Activated CD4-positive, CD25-positive, alpha-beta regulatory T cell (primary cell): ENCODE results near the gene RMND5B.
"Not testable (repeated sequence)": the region's sequence is repeated elsewhere in the genome, so short reads cannot be mapped to it uniquely, and the experiment has no call there.

ENCODE experiments used
- DNase-seq, 4 experiments: peaks; one replicate each; lab custom pipeline; 2025; lab: John Stamatoyannopoulos, UW

The RMND5B gene

DNA sequence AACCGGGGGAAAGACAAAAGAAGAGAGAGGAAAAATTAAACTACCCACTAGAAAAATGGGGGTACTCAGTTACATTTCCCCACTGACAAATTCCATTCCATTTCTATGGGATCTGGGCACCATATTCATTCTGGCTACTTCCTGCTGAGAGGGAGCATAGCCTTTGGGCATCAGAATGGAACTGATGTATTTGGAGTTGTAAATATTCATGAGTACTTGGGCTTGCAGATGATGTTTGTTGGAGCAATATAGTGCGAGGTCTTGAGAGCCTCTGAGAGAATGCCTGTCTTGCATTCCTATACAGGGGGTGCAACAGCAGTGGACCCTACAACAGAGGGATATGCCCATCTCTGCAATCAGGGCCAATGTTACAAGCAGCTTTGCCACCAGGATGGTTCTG is 39.6 kb downstream of the RMND5B start:
- no peak for DNase-seq

DNA sequence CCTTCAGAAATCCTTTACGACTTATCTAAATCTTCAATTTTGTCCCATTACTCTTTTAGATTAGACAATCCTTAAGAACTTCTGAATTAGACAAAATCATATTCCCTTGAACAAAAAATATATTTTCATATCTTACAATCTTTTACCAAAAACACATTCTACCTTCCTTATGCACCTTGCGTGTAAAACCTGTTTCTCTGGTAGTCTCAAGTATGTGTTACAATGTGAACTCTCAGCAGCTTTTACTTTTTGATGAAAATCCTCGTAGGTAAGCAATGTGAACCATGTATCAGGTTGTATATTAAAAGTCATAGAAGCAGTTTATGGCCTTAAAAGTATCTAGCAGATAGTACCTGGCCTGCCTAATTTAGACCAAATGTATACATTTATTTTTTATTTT is 43.6 kb downstream of the RMND5B start:
- DNase-seq = no peak

DNA sequence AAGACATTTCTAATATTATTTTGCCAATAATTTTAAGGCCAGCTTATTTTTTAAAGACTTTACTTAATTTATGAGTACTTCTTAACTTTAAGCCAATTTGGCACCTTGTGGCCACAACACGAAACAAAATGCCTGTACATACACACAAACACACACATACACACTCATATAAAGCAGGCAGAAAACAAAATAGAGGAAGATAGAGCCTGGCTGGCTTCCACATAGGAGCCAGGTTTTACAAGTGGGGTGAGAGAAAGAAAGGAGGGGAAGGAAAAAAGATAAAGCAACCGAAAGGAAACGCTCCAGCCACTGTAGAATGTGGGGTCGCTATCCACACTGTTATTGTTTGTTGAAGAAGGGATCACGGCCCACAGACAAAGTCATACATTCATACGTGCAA is 46.0 kb downstream of the RMND5B start:
- no peak for DNase-seq

DNA sequence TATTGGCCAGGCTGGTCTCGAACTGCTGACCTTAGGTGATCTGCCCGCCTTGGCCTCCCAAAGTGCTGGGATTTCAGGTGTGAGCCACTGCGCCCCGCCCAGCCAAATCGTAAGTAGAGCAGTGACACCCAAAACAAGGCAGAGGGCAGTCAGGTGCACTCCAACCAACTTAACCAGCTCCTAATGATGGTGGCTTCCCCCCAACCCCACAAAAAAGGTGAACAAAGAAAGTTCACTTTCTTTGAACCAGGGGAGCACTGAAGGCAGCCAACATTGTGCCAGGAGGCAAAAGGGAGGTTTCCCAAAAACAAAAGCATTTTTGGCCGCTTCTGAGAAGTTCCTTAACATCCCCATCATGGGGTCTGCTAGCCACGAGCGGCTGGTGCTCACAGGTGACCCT is 46.8 kb downstream of the RMND5B start:
- no peak for DNase-seq

DNA sequence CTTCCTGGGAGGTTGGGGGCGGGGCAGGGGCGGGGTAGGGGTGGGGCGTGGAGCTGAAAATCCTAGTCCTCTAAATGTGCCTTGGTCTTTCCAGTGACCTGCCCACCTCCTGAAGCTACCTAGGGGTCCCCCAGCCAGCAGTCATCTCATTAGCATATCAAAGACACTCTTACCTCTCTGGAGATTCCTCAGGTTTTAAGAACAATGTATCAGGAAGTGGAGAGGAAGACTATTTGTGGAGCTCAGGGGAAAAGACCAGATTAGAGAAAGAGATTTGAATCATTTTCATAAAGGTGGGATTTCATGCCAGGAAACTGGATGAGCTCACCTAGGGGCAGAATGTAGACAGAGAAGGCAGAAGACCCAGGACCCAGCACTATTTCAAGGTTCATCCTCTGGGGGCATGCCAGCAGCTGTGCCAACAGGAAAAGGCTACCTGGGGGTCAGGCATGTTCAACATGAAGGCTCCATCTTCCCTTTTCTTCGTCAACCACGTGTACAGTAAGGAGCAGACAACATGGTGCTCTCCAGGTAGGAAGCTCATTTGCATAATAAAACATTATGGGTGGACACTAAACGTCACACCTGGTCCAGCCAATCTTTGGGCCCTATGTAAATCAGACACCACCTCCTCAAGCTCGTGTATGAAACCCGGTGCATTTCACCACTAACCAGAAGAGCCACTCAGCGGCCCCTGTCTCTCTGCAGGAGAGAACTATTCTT is 49.5 kb downstream of the RMND5B start:
- DNase-seq = no peak

DNA sequence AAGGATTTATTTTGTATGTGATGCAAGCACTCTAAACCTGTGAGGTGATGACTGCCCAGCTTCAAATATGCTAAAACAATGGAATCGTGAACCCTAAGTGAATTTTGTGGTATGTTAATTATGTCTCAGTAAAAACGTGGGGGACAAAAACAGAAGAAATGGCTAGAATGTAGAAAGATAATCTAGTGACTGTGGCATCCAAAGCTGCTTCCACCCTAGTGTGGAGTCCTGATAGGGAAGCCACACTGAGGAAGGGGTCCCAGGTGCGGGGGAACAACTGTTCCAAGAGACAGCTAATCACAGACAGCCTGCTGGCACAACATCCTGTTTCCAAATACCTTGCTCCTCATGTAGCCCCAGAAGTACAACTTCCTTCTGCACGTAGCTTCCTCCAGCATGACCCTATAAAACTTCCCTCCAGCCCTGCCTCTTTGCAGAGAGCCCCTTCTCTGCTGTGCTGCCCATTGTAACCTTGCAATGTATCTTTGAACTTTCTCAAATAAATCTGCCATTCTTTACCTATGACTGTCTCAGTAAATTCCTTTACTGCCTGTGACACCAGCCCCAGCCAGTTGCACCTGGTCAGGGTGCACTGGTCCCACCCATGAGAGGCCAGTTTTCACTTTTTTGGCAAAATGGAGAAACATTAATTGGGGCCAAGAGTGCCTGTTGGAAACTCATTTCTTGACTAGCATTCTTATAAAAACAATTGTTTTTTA is 51.5 kb downstream of the RMND5B start:
- DNase-seq = no peak

DNA sequence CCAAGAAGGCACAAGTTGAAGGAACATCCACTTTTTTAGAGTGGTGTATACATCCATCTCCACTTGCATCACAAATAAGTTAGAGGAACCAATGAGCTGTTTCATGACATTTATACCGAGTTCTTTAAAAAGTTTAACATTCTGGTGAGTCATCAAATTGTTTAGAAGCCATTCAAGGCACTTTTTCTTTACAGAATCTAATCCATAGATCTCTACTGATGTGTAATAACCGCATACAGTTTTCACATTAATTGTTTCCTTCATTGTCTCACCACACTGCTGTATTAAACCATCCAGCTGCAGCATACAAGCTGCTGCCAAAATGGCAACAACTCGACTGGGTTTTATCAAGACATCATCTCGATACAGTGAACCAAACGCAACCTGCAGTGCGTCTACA is 55.6 kb downstream of the RMND5B start:
- DNase-seq = no peak

DNA sequence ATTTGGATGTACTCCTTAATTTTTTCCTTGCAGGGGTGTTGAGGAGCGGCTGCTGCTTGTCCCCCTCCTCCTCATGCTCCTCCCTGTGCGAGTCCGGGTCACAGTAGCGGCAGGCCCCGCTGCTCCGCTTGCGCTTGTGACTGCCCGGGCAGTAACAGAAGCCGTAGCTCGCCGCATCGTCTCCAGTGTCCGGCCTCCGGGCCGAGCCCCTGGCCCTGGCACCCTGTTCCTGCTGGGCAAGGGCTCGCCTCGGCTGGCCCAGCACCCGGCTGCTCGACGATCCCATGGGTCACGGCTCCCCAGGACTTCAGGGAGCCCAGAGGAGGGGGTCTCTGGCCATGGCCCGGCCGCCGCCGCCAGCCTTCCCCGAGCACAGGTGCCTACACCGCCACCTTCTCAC is 56.2 kb downstream of the RMND5B start, which contains the start of gene GMCL2:
GMCL2 (minus strand) TSS at position 358 of the 400 bp plus-strand sequence; CDS start at position 286, 72 bp downstream.
- DNase-seq = no peak

DNA sequence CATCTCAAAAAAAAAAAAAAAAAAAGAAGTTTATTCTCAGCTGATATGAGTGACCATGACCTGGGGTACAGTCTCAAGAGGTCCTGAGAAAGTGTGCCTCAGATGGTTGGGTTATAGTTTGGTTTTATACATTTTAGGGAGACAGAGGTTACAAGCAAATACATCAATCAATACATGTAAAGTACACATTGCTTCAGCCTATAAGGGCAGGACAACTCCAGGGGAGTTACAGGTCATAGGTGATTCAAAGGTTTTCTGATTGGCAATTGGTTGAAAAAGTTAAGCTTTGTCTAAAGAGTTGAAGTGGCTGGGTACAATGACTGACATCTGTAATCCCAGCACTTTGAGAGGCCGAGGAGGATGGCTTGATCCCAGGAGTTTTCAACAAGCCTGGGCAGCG is 58.6 kb downstream of the RMND5B start:
- no peak for DNase-seq

DNA sequence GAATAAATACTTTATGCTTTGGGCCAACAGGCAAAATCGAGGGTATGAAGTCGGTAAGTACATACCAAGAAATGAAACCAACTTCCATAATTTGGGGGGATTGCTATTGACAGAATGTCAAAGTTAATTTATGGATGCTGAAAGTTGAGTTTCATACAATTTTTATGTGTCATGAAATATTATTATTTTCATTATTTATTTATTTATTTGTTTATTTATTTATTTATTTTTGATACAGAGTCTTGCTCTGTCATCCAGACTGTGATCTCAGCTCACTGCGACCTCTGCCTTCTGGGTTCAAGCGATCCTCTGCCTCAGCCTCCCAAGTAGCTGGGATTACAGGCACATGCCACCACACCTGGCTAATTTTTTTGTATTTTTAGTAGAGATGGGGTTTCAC is 60.8 kb downstream of the RMND5B start:
- DNase-seq = no peak

DNA sequence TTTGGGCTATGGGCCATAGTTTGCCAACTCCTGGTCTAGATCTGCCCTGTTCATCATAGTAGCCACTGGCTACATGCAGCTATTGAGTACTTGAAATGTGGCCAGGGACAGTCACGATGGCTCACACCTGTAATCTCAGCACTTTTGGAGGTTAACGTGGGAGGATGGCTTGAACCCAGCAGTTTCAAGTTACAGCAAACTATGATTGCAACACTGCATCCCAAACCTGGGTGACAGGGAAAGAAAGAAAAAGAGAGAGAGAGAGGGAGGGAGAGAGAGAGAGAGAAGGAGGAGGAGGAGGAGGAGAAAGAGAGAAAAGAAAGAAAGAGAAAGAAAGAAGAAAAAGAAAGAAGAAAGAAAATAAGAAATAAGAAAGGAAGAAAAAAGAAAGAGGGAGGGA is 61.4 kb downstream of the RMND5B start:
- no peak for DNase-seq

DNA sequence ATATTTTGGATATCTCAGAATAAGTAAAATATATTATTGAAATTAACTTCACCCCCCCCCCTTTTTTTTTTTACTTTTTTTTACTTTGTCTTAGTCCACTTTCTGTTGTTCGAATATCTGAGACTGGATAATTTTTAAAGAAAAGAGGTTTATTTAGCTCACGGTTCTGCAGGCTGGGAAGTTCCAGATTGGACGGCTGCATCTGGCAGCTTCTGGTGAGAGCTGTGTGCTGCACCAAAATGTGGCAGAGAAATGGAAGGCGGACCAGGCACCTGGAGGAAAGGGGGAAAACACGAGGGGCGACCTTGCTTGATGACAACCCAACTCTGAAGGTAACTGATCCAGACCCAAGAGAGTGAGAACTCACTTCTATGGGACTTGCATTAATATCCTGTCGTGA is 62.0 kb downstream of the RMND5B start:
- no peak for DNase-seq

DNA sequence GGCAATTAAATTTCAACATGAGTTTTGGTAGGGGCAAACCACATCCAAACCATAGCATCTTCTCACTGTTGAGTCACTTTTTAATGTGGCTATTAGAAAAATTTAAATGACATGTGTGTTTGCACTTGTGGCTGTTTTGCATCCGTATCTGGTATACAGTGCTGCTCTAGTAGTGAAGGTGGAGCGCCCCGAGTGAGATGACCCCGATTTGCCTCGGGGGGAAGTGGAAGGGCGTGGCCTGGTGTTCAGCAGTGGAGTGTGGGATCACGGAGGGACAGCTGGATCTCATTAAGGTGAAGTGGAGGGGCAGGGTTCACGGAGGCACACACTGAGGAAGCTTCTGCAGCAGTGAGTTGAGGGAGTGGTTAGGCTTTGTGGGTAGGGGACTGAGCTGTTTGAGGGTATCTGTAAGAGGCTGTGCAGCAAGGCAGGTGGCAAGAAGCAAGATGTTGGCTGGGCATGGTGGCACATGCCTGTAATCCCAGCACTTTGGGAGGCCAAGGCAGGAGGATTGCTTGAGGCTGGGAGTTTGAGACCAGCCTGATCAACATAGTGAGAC is 62.5 kb downstream of the RMND5B start:
- DNase-seq = no peak

DNA sequence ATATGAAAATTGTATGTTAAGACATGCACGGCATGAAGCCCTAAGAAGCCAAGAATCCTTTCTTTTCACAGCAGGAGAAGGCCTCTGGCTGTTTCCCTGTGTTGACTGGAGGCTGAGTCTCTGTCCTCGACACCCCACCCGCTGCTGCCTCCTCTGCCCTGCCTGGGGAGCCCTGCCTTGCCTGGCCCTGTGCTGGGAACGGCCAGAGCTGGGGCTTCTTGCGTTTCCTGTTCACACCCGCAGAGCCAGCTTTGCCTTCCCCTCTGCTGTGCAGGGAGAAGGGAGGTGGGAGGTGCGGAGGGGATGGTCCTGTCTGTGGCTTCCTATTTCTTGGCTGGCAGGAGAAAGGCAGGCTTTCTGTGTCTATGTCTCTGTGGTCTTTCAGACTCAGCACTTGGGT is 63.2 kb downstream of the RMND5B start:
- DNase-seq = no peak

DNA sequence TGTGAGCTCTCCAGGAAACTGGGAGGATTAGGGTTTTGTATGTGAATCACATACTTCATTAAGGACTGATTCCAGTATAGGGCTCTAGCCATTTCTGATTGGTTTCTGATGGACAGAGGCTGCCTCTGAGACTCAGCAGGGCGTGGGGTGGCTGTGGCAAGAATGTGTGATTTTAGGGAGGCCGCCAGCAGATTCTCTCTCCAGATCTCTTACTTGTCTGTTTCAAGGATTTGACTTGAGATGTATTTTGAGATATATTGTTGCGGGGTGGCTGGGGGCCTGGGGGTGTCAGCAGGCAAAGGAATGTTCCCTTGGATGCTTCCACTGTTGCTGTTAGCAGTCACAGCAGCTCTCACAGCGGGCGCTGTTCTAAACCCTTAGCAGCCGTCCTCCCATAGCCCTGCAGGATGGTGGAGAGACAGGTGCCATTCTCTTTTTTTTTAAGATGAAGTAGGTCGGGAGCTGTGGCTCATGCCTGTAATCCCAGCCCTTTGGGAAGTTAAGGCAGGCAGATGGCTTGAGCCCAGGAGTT is 65.5 kb downstream of the RMND5B start:
- no peak for DNase-seq

DNA sequence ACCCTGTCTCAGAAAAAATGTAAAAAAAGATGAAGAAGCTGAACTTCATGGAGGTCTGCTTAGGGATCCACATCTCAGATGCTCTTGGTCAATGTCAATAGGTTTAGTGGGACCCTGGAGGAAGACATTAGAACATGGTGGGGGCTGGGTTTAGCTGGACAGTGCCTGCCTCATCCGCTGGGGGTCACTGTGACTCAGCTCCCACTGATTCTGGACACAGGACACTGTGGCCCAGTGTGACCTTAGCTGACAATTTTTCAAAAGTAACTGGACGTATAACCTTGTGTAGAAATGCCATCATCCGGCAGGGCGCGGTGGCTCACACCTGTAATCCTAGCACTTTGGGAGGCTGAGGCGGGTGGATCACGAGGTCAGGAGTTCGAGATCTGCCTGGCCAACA is 66.2 kb downstream of the RMND5B start:
- DNase-seq = no peak

DNA sequence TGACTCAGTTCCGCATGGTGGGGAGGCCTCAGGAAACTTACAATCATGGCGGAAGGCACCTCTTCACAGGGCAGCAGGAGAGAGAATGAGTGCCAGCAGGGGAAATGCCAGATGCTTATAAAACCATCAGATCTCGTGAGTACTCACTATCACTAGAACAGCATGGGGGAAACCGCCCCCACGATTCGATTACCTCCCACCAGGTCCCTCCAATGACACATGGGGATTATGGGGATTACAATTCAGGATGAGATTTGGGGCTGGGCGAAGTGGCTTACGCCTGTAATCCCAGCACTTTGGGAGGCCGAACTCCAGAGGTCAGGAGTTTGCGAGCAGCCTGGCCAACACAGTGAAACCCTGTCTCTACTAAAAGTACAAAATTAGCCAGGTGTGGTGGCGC is 67.3 kb downstream of the RMND5B start:
- not testable (repeated sequence) for DNase-seq

DNA sequence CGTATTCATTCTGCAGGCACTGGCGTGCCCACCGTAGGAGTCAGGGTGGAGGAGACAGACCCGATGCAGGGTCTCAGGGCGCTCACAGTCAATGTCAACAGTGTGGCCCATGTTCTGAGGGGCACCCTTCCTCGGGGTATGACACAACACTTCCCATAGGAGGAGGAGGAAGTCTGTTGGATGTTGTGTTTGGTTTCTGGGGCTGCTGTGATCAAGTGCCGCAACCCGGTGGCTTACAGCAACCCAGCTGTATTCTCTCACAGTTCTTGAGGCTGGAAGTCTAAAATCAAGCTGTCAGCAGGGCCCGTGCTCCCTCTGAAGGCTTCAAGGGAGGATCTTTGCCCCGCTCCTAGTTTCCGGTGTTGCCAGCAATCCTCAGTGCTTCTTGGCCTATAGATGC is 67.9 kb downstream of the RMND5B start:
- DNase-seq = no peak

DNA sequence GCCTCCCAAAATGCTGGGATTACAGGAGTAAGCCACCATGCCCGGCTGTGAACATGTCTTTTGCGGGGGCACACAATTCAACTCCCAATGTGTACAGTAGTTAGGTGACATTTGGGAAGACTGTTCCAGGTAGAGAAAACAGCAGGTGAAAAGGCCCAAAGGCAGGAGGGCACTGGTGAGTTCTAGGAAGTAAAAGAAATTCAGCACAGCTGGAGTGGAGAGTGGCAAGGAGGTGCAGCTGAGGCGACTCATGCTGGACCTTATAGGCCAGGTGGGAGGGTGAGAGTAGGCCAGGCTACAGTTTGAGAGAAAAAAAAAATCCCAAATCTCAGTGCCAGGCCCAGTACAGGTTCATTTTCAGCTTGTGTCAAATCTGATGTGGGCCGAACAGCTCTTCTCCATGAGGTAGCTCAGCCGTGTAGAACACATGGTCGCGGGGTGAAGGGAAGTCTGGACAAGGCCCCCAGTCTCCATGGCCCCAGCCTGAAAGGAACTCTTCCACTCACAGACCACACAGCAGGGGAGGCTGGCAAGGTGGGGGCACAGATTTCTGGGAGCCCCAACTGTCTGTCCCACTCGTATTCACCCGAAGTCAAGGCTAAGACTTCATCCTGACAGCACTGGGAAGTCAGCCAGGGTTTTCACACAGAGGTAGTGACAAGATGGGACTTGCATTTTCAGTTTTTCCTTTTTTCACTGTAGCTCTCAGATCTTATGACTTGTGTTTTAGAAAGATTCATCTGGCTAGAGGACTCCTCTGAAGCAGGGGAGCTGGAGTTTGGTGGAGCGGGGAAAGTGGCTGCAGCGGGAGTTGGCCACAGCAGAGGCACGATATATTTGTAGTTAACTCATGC is 69.0 kb downstream of the RMND5B start:
- DNase-seq = no peak
